VCaP (cell line): ENCODE measurements around the gene LMTK3.
A peak's percentile ranks its signal among the peaks of the same experiment; 100 is the strongest.

Experiments used
- H3K27ac ChIP-seq: fragments of 450-650 bp; 2 replicates; pipeline ENCODE4 v1.5.1; 2017
- CTCF ChIP-seq: fragments of 450-650 bp; conservative IDR thresholded peaks from 2 replicates; pipeline ENCODE4 v1.5.1; 2017; ENCODE audit warnings: mild to moderate bottlenecking, moderate library complexity

Gene LMTK3

GRCh38 chr19:48476176-48476575 is 35.5 kb downstream of the LMTK3 start:
- TF ChIP-seq CTCF: no peak
- H3K27ac ChIP-seq: no peak overlapping the region

- no peak for TF ChIP-seq CTCF
Observed at GRCh38 chr19:48475369-48476068, 36.1 kb downstream of the LMTK3 start.

GRCh38 chr19:48474084-48474592 is 37.5 kb downstream of the LMTK3 start:
- TF ChIP-seq CTCF: no peak
- H3K27ac ChIP-seq: no peak overlapping the region

More at GRCh38 chr19:48475369-48476068, 36.1 kb downstream of the LMTK3 start:
- H3K27ac ChIP-seq: no peak overlapping the region

- no peak overlapping the region for H3K27ac ChIP-seq
- no peak for TF ChIP-seq CTCF
Observed at GRCh38 chr19:48473161-48473966, 38.3 kb downstream of the LMTK3 start.

GRCh38 chr19:48471836-48472235 is 39.8 kb downstream of the LMTK3 start:
- TF ChIP-seq CTCF: no peak
- no peak overlapping the region for H3K27ac ChIP-seq

GRCh38 chr19:48470856-48471255 is 40.8 kb downstream of the LMTK3 start:
- H3K27ac ChIP-seq: peak overlapping the region; percentile 99; the same call in 1 of the 2 replicates
- TF ChIP-seq CTCF: no peak

- H3K27ac ChIP-seq: peak overlapping the region; percentile 99
- TF ChIP-seq CTCF: no peak
Observed at GRCh38 chr19:48469934-48470680, 41.5 kb downstream of the LMTK3 start.
